HG02938 (cell line): ENCODE measurements around the gene ASF1B.

Experiments used
- ATAC-seq: cut with Tn5 transposase; IDR thresholded peaks from one replicate; pipeline ENCODE4 v1.9.1; 2021; ENCODE audit warnings: mild to moderate bottlenecking, moderate library complexity; ENCODE audit not compliant: unreplicated experiment

The ASF1B gene

GRCh38 chr19:14088634-14089411 is 47.6 kb downstream of the ASF1B start:
- no peak for ATAC-seq

DNA sequence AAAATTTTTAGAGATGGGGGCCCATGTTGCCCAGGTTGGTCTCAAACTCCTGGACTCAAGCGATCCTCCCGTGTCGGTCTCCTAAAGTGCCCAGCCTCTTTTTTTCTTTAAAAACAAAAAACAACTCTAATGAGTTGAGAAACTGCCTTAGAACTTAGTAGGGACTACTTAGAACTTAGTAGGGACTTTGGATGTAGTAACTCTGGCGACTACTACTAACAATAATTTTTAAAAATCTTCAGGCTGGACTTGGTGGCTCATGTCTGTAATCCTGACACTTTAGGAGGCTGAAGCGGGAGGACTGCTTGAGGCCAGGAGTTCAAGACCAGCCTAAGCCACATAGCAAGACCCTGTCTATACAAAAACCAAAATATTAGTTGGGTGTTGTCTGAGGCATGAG is 50.3 kb downstream of the ASF1B start:
- ATAC-seq, result no peak

GRCh38 chr19:14085309-14085995 is 50.9 kb downstream of the ASF1B start, which contains the start of gene C19orf67:
TSS of gene C19orf67 (minus strand) at chr19:14085783. CDS start at chr19:14085627, 156 bp downstream.
- ATAC-seq, result no peak

- no peak for ATAC-seq
Measured at GRCh38 chr19:14082675-14082960, 53.8 kb downstream of the ASF1B start.

- ATAC-seq, result no peak
Measured at GRCh38 chr19:14081797-14082674, 54.4 kb downstream of the ASF1B start.

DNA sequence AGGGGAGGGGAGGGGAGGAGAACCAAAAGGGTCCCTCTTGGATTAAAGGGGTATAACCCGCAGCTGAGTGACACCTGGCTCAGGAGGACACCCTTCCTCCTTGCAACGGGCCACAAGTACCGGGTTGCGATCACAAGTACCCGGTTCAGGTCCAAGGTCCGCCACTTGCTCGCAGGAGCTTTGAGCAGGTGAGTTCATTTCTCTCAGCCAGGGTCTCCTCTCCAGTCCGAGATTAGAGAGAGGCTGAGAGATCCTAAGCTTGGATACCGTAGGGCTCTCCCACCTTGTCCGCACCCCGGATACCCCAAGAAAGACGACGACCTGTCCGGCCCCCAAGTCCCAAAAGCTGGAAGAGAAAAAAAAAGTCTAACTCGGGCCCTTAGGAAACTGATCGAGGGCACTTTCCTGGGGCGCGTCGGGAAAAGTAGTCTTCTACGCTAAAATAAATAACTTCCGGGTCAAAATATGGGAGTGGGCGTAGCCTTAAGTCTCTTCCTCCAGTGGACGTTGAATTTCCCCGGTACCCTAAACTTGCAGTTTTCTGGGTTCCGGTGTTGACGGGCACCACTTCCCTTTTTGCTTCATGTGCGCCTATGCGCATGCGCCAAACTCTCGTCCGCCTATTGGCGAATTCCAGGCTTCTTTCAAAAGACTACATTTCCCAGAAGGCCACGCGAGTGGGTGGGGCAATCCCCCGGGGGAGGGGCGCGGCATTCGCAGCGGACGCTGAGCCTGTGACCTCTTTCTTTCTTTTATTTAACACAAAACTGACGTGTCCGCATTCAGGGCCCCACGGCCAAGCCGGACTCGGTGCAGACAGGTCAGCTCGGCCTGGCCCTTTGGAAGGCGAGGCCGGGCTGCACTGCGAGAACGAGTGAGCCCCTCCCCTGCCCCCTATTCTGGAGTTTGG is 55.2 kb downstream of the ASF1B start:
- ATAC-seq, result peak; percentile 87

DNA sequence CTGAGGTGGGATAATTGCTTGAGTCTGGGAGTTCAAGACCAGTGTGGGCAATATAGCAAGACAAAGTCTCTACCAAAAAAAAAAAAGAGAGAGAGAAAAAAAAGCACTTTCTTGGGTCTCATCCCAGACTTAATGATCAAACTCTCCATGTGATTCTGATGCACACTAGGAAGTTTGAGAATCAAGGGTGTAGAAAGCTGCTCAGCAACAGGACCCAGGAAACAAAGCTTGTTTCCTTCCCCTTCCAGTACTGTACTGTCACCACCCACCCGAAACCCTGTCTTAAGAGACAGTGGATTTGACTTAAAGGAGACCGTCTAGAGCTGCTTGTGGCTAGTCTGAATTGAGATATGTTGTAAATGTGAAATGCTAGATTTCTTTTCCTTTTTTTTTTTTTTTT is 58.0 kb downstream of the ASF1B start:
- no peak for ATAC-seq

DNA sequence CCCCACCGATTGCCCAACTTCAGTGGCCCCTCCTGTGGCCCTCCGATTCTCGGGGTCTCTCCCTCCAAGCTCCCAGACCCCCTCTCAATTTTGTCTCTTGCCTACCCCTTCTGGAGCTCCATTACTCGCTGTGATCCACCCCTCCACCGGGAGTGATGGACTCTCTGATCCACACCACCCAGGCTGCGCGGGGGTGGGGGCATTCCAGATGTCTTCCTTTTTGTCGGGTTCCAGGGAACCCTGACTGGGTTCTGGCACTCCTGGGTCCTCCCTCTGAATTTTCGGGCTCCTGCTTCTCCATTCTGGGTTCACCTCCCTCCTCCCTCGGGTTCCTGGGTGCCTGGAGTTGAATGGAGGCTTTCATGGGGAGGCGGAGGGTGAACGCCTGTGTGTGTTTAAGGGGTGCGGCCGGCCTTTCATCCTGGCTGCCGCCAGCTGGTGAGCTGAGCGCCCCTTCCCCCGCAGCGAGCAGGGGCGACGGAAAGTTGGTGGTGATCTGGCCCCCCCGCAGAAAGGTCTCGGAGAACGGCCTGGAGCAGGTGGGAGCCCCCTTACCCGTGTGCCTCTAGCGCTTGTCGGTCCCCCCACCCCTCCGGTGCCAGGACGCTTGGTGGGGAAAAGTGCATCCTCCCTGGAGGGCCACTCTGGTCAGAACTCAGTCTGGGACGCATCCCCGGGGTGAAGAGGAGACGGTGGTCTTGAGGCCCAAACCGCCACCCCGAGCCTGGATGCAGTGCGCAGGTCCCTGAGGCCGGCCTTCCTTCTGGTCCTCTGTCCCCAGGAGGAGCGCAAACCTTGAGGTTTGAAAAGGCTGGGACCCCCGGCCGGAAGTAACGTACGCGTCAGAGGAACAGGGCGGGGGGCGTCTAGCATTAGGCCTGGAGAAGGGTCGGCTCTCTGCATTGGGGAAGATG is 62.2 kb downstream of the ASF1B start:
- no peak for ATAC-seq

GRCh38 chr19:14073261-14073924 is 63.0 kb downstream of the ASF1B start:
- ATAC-seq, result peak; percentile 40

GRCh38 chr19:14072535-14073260 is 63.7 kb downstream of the ASF1B start, which contains the start of gene MISP3:
TSS of gene MISP3 (plus strand) at chr19:14072786. CDS start at chr19:14073310, 524 bp downstream.
- ATAC-seq, result peak; percentile 13

- ATAC-seq, result no peak
Measured at GRCh38 chr19:14070268-14071050, 65.9 kb downstream of the ASF1B start.
